ENCODE results near the gene ACSF2. TPM values are rescaled to one million over a fixed set of nuclear protein-coding genes. Genes with fewer than 3 reads are reported as not detected.

ACSF2 gene
- total RNA-seq, 4 donors from 2014 or later = 31.3 to 63.1 (median 42.2) TPM

- no peak for TF ChIP-seq CTCF (IDR thresholded peaks at IDR 0.05; ENCODE audit: low read depth)
Measured at GRCh38 chr17:50426814-50427787, 1.1 kb downstream of the ACSF2 start.

- TF ChIP-seq CTCF (IDR thresholded peaks at IDR 0.05; ENCODE audit: low read depth) = no peak
Measured at GRCh38 chr17:50428831-50429424, 2.9 kb downstream of the ACSF2 start.

- no peak for TF ChIP-seq CTCF (IDR thresholded peaks at IDR 0.05; ENCODE audit: low read depth)
Measured at GRCh38 chr17:50429793-50430192, 3.8 kb downstream of the ACSF2 start.

- TF ChIP-seq CTCF (IDR thresholded peaks at IDR 0.05; ENCODE audit: low read depth) = no peak
Measured at GRCh38 chr17:50430821-50431618, 5.0 kb downstream of the ACSF2 start.

- TF ChIP-seq CTCF (IDR thresholded peaks at IDR 0.05; ENCODE audit: low read depth) = no peak
Measured at GRCh38 chr17:50432125-50432762, 6.2 kb downstream of the ACSF2 start.

- no peak for TF ChIP-seq CTCF (IDR thresholded peaks at IDR 0.05; ENCODE audit: low read depth)
Measured at GRCh38 chr17:50437409-50437808, 11.4 kb downstream of the ACSF2 start.

Measured in subcutaneous adipose tissue (tissue), 4 donors.